GM19023 (cell line): ENCODE data around the gene NBAS.
"Not testable (repeated sequence)": the region's sequence is repeated elsewhere in the genome, so short reads cannot be mapped to it uniquely, and the experiment has no call there.

Experiments
- ATAC-seq: cut with Tn5 transposase; IDR thresholded peaks from one replicate; pipeline ENCODE4 v1.9.1; 2021; ENCODE audit warnings: mild to moderate bottlenecking, moderate library complexity; ENCODE audit not compliant: unreplicated experiment

The NBAS gene

DNA sequence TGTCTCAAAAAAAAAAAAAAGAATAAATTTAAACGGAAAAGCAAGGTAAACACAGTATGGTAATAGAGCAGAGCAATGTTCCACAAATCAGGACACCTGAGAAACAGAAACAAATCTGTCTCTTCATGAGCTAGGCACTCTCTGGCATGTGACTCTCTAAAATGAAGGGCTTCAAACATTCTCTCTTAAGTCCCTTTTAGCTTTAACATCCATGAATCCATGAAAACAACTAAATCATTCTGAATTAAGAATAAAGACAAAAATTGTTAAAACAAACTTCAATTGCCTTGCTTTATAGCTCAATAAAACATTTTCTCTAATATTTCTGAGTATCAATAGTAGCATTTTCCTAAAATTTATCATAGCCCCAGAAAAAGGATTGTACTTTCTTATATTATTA, 132.1 kb downstream of the NBAS start:
- no peak for ATAC-seq

GRCh38 chr2:15427987-15428386, 133.1 kb downstream of the NBAS start:
- ATAC-seq, result no peak

GRCh38 chr2:15426606-15427005, 134.5 kb downstream of the NBAS start:
- ATAC-seq, result no peak

DNA sequence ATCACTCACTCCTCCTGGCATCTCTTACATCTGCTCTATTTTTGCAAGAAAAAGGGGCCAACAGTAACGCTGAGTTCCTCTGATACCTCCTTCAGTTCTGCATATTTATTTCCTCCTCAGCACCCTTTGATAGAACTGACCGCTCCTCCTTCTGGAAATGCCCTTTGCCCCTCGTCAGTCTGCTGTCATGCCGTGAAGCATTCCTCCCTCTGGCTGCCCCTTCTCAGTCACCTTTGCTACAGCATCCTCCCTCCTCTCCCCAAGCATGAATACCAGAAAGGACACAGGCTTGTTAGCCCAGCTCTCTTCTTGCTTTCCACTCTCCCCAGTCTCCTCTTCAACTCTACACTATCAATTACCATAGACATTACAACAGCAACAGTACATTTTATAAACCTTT, 135.4 kb downstream of the NBAS start:
- ATAC-seq, result no peak

DNA sequence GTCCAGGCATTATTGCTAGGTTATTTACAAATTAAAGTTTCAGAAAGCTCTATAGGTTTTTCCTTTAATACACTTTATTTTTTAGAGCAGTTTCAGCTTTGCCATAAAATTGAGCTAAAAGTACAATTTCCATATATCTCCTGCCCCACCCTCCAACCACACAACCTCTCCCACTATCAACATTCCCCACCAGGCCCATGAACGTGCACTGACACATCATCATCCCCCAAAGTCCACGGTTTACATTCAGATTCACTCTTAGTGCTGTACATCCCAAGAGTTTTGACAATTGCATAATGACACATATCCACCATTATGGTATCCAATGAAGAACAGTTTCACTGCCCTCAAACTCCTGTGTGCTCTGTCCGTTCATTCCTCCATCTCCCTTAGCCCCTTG, 139.4 kb downstream of the NBAS start:
- ATAC-seq, result no peak

GRCh38 chr2:15415748-15416147, 145.4 kb downstream of the NBAS start:
- no peak for ATAC-seq

- no peak for ATAC-seq
Observed at GRCh38 chr2:15412779-15413178, 148.4 kb downstream of the NBAS start.

- ATAC-seq, result no peak
Observed at GRCh38 chr2:15412309-15412708, 148.8 kb downstream of the NBAS start.

GRCh38 chr2:15410884-15411283, 150.2 kb downstream of the NBAS start:
- ATAC-seq, result no peak

GRCh38 chr2:15408759-15409158, 152.4 kb downstream of the NBAS start:
- ATAC-seq, result no peak

- no peak for ATAC-seq
Observed at GRCh38 chr2:15407666-15408065, 153.5 kb downstream of the NBAS start.

- not testable (repeated sequence) for ATAC-seq
Observed at GRCh38 chr2:15404511-15404910, 156.6 kb downstream of the NBAS start.

- ATAC-seq, result no peak
Observed at GRCh38 chr2:15400240-15400826, 160.8 kb downstream of the NBAS start.

DNA sequence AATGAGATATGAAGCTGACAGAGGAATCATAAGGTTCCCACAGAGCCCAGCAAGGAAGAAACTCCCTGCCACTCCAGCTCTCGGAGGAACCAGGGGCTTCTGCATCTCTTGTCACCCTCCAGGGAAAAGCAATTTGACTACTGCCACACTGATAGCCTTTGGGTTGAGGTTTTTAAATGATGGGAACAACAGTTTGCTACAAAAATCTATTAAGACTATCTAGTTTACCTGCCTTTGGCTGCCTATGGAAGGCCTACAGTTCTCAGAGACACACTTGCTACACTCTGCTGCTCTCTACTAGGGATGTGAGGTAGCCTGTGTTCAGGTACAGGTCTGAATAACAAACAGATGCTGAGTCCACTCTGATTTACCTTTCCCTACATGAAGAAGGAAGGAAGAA, 161.9 kb downstream of the NBAS start:
- no peak for ATAC-seq

GRCh38 chr2:15391751-15392150, 169.4 kb downstream of the NBAS start:
- no peak for ATAC-seq

DNA sequence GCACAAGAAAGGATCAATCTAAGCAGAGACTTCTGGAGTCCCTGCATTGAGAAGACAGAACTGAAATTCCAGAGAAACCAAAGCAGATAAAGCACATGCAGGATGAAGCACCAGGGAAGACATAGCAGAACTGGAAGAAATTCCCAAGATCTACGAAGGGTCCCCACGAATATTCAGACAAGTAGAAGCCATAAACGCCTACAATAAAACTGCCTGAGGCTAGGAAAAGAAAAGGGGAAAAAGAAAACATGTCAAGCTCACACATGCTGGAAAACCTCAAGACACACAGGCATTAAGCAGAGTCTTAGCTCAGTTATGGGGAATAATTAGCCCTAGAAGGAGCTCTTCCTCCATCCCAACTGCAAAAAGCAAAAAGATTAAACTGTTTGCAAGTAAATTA, 171.2 kb downstream of the NBAS start:
- ATAC-seq, result no peak

DNA sequence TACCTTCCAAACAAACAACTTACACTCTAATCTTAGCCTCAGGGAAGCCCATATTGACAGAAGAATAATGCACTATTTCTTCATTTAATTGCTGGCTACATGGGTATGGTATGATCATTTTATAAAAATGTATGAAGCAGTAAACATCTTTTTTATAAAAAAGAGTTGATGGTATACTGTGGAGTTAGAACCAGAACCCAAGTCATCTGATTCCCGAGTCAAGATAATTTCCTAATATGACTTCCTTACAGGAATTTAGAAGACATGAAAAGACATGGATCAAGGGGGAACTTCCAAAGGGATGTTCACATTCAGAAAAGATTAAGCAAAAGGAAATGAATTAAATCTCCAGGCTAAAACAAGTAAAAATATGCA, 171.8 kb downstream of the NBAS start:
- ATAC-seq, result no peak

GRCh38 chr2:15388406-15389325, 172.5 kb downstream of the NBAS start:
- ATAC-seq, result no peak

DNA sequence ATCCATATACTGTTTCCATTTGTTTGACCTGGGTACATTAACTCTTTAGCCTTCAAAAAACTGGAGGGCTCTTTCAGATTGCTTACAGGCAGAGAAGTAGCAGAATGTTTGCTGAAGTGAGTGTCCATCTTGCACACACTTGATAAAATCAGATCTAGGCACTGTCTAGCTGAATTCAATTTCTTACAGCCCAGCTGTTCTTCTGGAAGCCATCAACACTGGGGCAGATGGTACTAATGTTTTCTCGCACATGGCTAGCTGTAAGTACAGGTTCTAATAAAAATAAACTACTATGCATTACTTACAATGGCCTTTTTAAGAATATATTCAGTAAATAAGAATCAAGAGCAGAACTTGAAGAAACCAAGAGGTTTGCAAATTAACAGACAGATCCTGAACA, 175.9 kb downstream of the NBAS start:
- no peak for ATAC-seq

GRCh38 chr2:15383695-15384350, 177.3 kb downstream of the NBAS start:
- ATAC-seq, result no peak

- ATAC-seq, result peak; percentile 67
Observed at GRCh38 chr2:15378148-15378908, 182.8 kb downstream of the NBAS start.
